CD4-positive, alpha-beta T cell treated with Interleukin-4 for 4 hours (primary cell): ENCODE results near the gene C2CD4D.
"Not testable (repeated sequence)": the region's sequence is repeated elsewhere in the genome, so short reads cannot be mapped to it uniquely, and the experiment has no call there.

Source experiments
- DNase-seq: peaks from one replicate; pipeline ENCODE4 v3.0.0-alpha.2; 2020

The C2CD4D gene

GRCh38 chr1:151839457-151840403 is at the start of gene C2CD4D:
Gene C2CD4D, minus strand, starts transcription at chr1:151839820. Its CDS starts 831 bp downstream, at chr1:151838989.
- DNase-seq, result peak; percentile 76

GRCh38 chr1:151888972-151889570 is 49.5 kb upstream of the C2CD4D start:
- peak; percentile 49 for DNase-seq

DNA sequence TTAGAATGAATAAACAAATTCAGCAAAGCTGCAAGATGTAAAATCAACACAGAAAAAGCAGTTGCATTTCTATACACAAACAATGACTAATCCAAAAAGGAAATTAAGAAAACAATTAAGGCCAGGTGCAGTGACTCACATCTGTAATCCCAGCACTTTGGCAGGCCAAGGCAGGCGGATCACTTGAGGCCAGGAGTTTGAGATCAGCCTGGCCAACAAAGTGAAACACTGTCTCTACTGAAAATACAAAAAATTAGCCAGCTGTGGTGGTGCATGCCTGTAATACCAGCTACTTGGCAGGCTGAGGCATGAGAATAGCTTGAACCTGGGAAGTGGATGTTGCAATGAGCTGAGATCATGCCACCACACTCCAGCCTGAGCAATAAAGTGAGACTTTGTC is 47.4 kb upstream of the C2CD4D start:
- no peak for DNase-seq

DNA sequence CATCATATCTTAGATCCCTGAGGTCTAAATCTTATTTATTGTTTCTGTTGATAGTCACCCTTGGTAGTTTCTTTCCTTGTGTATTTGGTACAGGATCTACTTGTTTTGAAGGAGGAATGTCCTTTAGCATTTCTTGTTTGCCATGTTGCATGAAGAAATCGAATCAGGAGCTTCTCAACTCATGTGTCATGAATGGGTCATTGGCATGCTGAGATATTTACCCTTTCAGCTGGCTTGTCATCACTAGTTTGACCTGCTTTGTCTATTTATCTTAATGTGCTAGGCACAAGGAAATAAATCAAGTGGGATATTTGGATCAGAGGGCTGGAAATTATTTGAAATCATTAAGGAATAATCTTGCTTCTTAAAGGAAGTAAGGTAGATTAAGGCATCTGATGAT is 45.9 kb upstream of the C2CD4D start:
- no peak for DNase-seq

DNA sequence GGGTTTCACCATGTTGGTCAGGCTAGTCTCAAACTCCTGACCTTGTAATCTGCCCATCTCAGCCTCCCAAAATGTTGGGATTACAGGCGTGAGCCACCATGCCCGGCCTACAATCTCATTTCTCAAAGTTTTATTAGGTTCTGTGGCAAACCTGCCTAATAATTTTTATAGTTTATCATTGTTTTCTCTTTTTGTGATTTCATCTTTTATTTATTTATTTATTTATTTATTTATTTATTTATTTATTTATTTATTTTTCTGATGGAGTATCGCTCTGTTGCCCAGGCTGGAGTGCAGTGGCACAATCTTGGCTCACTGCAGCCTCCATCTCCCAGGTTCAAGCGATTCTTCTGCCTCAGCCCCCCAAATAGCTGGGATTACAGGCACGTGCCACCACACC is 45.3 kb upstream of the C2CD4D start:
- not testable (repeated sequence) for DNase-seq

- DNase-seq, result not testable (repeated sequence)
These were observed 44.8 kb upstream of the C2CD4D start for GRCh38 chr1:151884445-151884844.

GRCh38 chr1:151883898-151884297 is 44.3 kb upstream of the C2CD4D start:
- not testable (repeated sequence) for DNase-seq

DNA sequence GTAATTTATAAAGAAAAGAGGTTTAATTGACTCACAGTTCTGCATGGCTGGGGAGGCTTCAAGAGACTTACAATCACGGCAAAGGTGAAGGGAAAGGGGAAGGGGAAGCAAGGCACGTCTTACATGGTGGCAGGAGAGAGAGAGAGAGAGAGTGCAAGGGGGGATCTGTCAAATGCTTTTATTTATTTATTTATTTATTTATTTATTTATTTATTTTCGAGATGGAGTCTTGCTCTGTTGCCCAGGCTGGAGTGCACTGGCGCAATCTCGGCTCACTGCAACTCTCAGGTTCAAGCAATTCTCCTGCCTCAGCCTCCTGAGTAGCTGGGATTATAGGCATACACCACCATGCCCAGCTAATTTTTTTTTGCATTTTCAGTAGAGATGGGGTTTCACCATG is 43.3 kb upstream of the C2CD4D start:
- not testable (repeated sequence) for DNase-seq

DNA sequence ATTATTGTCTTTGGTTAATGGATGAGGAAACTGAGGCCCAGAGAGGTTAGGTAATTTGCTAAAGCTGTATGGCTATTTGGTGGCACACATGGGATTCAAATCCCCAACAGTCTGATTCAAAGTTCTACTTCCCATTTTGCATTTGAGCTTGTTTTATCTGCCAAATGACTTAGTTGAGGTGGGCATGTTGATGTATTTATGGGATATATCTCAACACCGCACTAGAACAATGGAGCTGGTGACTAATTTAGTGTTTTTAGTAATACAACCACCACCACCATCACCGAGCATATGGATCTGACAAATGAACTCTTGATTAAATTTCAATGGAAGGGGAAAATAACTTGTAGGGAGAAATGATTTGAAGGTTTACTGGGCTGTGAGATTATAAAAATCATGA is 42.8 kb upstream of the C2CD4D start:
- DNase-seq, result no peak

DNA sequence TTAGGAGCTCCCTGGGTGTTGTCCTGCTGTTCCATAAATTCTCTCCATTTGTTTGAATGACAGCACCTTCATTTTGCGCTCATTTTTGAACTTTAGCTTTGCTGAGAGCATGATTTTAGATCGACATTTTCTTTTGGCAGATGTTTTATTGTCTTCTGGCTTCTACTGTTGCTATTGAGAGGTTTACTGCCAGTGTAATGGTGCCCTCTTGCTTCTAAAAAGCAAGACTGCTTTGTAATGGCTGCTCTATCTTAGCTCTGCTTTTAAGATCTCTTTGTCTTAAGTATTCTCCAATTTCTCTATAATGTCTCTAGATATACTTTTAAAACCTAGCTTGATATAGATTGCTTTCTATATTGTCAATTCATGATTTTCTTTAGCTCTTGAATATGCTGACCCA is 41.9 kb upstream of the C2CD4D start:
- no peak for DNase-seq

GRCh38 chr1:151875419-151876097 is 35.9 kb upstream of the C2CD4D start:
- DNase-seq, result no peak

DNA sequence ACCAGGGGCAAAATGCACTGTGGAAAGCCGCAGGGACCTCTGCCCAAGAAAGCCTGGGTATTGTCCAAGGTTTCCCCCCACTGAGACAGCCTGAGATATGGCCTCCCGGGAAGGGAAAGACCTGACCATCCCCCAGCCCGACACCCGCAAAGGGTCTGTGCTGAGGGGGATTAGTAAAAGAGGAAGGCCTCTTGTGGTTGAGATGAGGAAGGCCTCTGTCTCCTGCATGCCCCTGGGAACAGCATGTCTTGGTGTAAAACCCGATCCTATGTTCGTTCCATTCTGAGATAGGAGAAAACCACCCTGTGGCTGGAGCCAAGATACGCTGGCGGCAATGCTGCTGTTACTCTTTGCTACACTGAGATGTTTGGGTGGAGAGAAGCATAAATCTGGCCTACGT is 33.2 kb upstream of the C2CD4D start:
- DNase-seq, result not testable (repeated sequence)

GRCh38 chr1:151871284-151872030 is 31.8 kb upstream of the C2CD4D start:
- no peak for DNase-seq

DNA sequence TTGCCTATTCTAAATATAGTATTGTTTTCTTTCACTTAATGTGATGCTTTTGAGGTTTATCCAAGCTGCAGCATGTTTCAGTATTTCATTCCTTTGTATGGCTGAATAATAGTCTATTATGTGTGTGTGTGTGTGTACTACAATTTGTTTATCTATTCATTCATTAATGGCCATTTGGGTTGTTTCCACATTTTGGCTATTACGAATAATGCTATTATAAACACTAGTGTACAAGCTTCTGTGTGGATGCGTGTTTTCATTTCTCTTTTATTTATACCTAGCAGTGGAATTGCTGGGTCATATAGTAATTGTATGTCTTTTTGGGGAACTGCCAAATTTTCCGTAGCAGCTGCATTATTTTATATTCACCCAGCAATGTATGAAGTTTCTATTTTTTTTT is 28.9 kb upstream of the C2CD4D start:
- no peak for DNase-seq

DNA sequence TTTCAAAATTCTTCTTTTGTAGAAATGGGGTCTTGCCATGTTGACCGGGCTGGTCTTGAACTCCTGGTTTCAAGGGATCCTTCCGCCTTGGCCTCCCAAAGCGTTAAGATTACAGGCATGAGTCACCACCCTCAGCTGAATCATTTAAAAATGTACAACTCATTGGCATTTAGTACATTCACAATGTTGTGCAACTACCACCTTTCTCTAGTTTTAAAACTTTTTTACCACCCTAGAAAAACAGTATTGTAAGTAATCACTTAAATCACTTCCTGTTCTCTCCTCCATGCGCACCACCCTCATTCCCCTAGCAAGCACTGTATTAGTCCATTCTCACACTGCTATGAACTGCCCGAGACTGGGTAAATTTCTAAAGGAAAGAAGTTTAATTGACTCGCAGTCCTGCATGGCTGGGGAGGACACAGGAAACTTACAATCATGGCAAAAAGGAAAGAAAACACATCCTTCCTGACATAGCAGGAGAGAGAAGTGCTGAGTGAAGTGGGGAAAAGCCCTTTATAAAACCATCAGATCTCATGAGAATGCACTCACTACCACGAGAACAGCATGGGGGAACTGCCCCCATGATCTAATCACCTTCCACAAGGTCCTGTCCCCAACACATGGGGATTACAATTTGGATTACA is 28.3 kb upstream of the C2CD4D start:
- DNase-seq, result no peak

DNA sequence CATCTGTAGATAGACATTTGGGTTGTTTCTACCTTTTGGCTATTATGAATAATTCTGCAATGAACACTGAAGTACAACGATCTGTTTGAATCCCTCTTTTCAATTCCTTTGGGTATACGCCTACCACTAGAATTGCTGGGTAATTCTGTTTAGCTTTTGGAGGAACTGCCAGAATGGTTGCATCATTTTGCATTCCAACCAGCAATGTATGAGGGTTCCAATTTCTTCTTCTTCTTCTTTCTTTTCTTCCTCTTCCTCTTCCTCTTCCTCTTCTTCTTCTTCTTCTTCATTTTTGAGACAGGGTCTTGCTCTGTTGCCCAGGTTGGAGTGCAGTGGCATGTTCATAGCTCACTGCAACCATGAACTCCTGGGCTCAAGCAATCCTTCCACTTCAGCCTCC is 27.7 kb upstream of the C2CD4D start:
- no peak for DNase-seq

GRCh38 chr1:151864411-151864810 is 24.8 kb upstream of the C2CD4D start:
- DNase-seq, result no peak

DNA sequence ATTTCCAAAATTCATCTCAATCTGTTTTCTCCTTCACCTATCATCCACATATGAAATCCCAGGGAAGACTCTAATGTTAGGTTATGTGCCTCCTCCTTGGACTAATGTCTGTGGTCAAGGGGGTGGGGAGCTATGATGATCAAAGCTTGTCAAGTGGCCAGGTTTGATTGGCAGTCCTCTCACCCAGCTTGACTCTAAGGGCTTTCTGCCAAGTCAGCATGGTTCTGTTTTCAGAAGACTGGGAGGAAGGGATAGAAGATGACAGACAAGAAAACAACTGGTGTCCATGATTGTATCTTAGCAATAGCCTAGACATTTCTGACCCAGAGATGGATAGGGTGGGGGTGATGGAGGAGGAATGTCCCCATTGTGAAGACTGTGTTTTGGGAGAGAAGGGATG is 23.0 kb upstream of the C2CD4D start:
- no peak for DNase-seq

DNA sequence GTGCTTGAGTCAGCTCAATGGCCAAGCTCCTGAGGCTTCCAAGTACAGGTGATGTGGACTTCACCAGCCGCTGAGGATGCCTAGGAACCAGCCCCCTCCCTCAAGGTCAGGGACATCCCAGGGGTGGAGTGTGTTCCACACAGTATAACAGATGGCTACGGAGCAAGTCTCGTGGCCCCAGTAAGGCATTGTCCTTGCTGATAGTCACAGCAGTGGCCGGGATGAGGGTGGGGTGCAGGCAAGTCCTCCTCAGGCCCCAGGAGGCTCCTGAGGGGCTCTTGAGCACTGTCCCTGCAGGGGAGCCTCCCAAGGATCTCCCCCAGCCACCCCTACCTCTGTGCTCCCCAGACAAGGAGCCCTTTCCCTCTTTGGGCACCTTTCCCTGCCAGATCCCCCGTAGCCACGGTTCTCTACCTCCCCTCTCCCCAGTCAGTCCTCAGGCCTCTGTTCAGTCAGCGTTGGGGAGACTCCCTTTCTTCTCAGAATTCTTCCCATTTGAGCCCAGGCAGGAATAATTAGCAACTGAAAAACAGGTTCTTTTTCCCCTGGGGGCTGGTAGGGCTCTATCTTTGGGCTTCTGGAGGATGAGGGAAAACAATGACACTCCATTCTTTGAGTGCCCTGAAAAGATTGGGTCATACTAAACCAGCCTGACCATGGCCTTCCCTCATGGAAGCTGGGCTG is 21.0 kb upstream of the C2CD4D start:
- DNase-seq, result no peak

- DNase-seq, result no peak
These were observed 20.3 kb upstream of the C2CD4D start for GRCh38 chr1:151859891-151860293.

DNA sequence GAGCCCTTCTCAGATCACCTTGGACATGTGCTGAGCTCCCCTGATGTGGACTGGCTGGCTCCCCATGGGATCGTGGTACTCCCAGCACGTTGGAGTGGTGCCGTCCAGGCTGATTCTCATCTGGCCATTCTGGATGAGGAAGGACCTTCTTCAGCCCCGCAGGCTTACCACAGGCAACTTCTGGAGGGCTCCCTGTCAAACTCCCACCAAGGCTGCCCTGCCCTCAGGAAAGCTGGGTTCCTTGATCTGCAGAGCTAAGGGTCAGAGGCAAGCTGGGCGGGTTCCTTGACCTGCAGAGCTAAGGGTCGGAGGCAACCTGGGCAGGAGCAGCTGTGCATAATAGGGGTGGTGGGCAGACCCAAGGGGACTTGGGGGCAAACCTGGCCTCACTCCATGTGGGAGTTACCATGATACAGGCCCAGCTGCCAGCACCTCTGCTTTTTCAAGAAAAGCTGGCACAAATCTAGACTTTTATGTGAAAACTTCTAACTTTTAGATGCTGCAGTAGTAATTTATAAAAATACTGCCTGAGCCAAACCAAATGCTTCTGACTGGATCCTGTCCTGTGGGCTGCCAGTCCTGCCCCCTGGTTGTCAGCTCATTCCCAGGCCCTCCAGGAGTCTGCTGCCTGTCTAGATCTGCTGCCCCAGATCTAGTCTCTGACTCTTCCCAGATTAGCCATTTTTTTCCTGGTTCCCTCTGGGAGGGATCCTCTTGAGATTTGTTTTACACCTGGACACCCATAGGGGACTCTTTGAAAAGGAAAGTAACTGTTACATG is 19.5 kb upstream of the C2CD4D start:
- no peak for DNase-seq
